K562 (cell line): ENCODE data around the gene TUBD1. TPM values are rescaled to one million over a fixed set of nuclear protein-coding genes. Genes with fewer than 3 reads are reported as not detected.

Experiments
- DLX4 ChIP-seq: fragments of 250-450 bp; sonication (Bioruptor Pico); IDR thresholded peaks from 2 replicates; pipeline ENCODE4 v1.6.1; 2021; ENCODE audit warnings: mild to moderate bottlenecking
- E2F8 ChIP-seq: fragments of 450-650 bp; IDR thresholded peaks from 2 replicates; pipeline ENCODE4 v1.7.1; 2018; ENCODE audit warnings: mild to moderate bottlenecking, low read depth; ENCODE audit not compliant: partially characterized antibody
- FOS ChIP-seq: IDR thresholded peaks from 3 replicates; pipeline ENCODE4 v1.6.1; 2011; ENCODE audit not compliant: insufficient read length; ENCODE audit errors: extremely low read depth
- FOXP1 ChIP-seq: sonication (generic); formaldehyde crosslinking; IDR thresholded peaks from 2 replicates; pipeline ENCODE4 v1.8.0; 2022; ENCODE audit warnings: mild to moderate bottlenecking, missing genetic modification reagents
- ID3 ChIP-seq, 2 experiments: fragments of 250-450 bp in 1 of 2; fragments of 450-650 bp in 1 of 2; sonication (Bioruptor Pico) in 1 of 2; IDR thresholded peaks; 2 replicates each; pipeline versions ENCODE4 v1.6.1 to v1.8.0; 2016 to 2021; ENCODE audit warnings: mild to moderate bottlenecking in 2 of 2, moderate library complexity in 2 of 2, missing compliant biosample characterization in 1 of 2, missing genetic modification characterization in 1 of 2
- ILF3 ChIP-seq: fragments of 450-650 bp; IDR thresholded peaks from 2 replicates; pipeline ENCODE4 v1.6.1; 2018; ENCODE audit warnings: antibody characterized with exemption, mild to moderate bottlenecking, moderate library complexity, borderline replicate concordance
- IRF1 ChIP-seq: sonication (generic); formaldehyde crosslinking; IDR thresholded peaks from 2 replicates; pipeline ENCODE4 v1.8.0; 2022; ENCODE audit warnings: missing genetic modification reagents, mild to moderate bottlenecking, borderline replicate concordance
- JUNB ChIP-seq: fragments of 450-650 bp; formaldehyde crosslinking; conservative IDR thresholded peaks from 2 replicates; pipeline ENCODE4 v1.4.0; 2020; ENCODE audit warnings: mild to moderate bottlenecking
- MEF2D ChIP-seq: conservative IDR thresholded peaks from 2 replicates; pipeline ENCODE4 v1.6.1; 2016; ENCODE audit warnings: low read depth, missing genetic modification characterization, missing compliant biosample characterization
- MXD1 ChIP-seq: fragments of 250-450 bp; sonication (Bioruptor Pico); IDR thresholded peaks from 2 replicates; pipeline ENCODE4 v1.8.0; 2021; ENCODE audit warnings: borderline replicate concordance, mild to moderate bottlenecking, moderate library complexity; ENCODE audit not compliant: poor library complexity, severe bottlenecking
- NELFE ChIP-seq: IDR thresholded peaks from 2 replicates; pipeline ENCODE4 v1.6.1; 2011; ENCODE audit warnings: mild to moderate bottlenecking; ENCODE audit not compliant: insufficient read depth, insufficient read length
- PRPF4 ChIP-seq: fragments of 200-400 bp; formaldehyde crosslinking; IDR thresholded peaks from one replicate; pipeline ENCODE4 v1.6.1; 2017; ENCODE audit warnings: low read length, low read depth, mild to moderate bottlenecking; ENCODE audit not compliant: insufficient read depth, poor library complexity, severe bottlenecking
- PTRF ChIP-seq: fragments of 450-650 bp; IDR thresholded peaks from 2 replicates; pipeline ENCODE4 v1.6.1; 2016; ENCODE audit warnings: mild to moderate bottlenecking, missing genetic modification characterization, missing compliant biosample characterization
- SAFB2 ChIP-seq: fragments of 200-400 bp; formaldehyde crosslinking; IDR thresholded peaks from 2 replicates; pipeline ENCODE4 v1.6.1; 2018; ENCODE audit warnings: borderline replicate concordance, low read length, low read depth, moderate library complexity; ENCODE audit not compliant: severe bottlenecking
- SREBF1 ChIP-seq: fragments of 150-350 bp; IDR thresholded peaks from 2 replicates; pipeline ENCODE4 v1.6.1; 2014; ENCODE audit warnings: antibody characterized with exemption, low read depth, low read length, borderline replicate concordance
- SRSF3 ChIP-seq: fragments of 200-400 bp; formaldehyde crosslinking; IDR thresholded peaks from 2 replicates; pipeline ENCODE4 v1.6.1; 2016; ENCODE audit warnings: mild to moderate bottlenecking, low read length, moderate library complexity; ENCODE audit not compliant: insufficient read depth
- TBP ChIP-seq: optimal IDR thresholded peaks from 2 replicates; pipeline ENCODE3; 2011; ENCODE audit warnings: low read depth, low read length, improper control_type of control experiment
- TFE3 ChIP-seq: fragments of 450-650 bp; formaldehyde crosslinking; IDR thresholded peaks from 2 replicates; pipeline ENCODE4 v1.4.0; 2020; ENCODE audit warnings: mild to moderate bottlenecking, mixed read lengths
- ZNF121 ChIP-seq: sonication (generic); formaldehyde crosslinking; conservative IDR thresholded peaks from 2 replicates; pipeline ENCODE4 v1.8.0; 2022; ENCODE audit warnings: missing genetic modification reagents
- ZNF133 ChIP-seq: fragments of 250-450 bp; sonication (Bioruptor Pico); IDR thresholded peaks from 2 replicates; pipeline ENCODE4 v1.4.0; 2020; ENCODE audit warnings: mild to moderate bottlenecking
- polyA plus RNA-seq, 8 experiments: library from polyadenylated mRNA; depleted of rRNA in 4 of 8; stranded (reverse) in 5 of 8; unstranded in 3 of 8; fragments of >200 nt; fragmentation: Nextera tagmentation in 2 of 8; fragmentation: Illumina TruSeq in 1 of 8; extraction: Ambion mirVana in 2 of 8; extraction: Trizol in 1 of 8; gene quantifications; 2 replicates each; pipeline versions ENCODE4 v1.2.1 to v1.2.3, GENCODE V29; 2011 to 2014; ENCODE audit warnings: inconsistent platforms in 1 of 8, missing spikeins in 1 of 8
- total RNA-seq, 7 experiments: library from RNA; depleted of rRNA in 6 of 7; stranded (reverse); fragments of >200 nt in 6 of 7; fragmentation: Illumina TruSeq in 2 of 7; extraction: Trizol in 2 of 7; gene quantifications; 2 replicates each; pipeline versions ENCODE4 v1.2.1 to v1.2.3, GENCODE V29; 2011 to 2021; ENCODE audit warnings: low replicate concordance in 1 of 7

TUBD1 gene
- total and polyA plus RNA-seq, 9 of the 15 experiments (the other 6 are each of a cell fraction or from before 2014, with no cell fraction given) = 10.8 to 35.3 (median 17.9) TPM

- TF ChIP-seq DLX4 = no peak
- TF ChIP-seq SREBF1 = no peak
- no peak for TF ChIP-seq IRF1 (CRISPR knock-in tag)
- no peak for TF ChIP-seq ZNF133
- no peak for TF ChIP-seq ID3 (CRISPR knock-in tag; IDR thresholded peaks at IDR 0.05)
- TF ChIP-seq ID3 (tag; IDR thresholded peaks at IDR 0.05) = 0 out of 2 replicates have a peak, but pooled peaks have one; percentile 29
- peak; percentile 94 for TF ChIP-seq TBP
- no peak for TF ChIP-seq MEF2D (tag)
- TF ChIP-seq ZNF121 (CRISPR knock-in tag) = no peak; the same call in 1 of the 2 replicates
- no peak for TF ChIP-seq NELFE
- TF ChIP-seq SRSF3 = no peak
- TF ChIP-seq JUNB (CRISPR knock-in tag) = no peak; the same call in 1 of the 2 replicates
- TF ChIP-seq SAFB2 = no peak
- no peak for TF ChIP-seq FOS
- no peak for TF ChIP-seq MXD1 (CRISPR knock-in tag)
- no peak for TF ChIP-seq E2F8
- no peak for TF ChIP-seq TFE3 (CRISPR knock-in tag)
- peak; percentile 90 for TF ChIP-seq FOXP1 (CRISPR knock-in tag)
- no peak for TF ChIP-seq PTRF (tag)
- no peak for TF ChIP-seq PRPF4
- no peak for TF ChIP-seq ILF3
Measured at GRCh38 chr17:59892924-59893675, at the start of gene TUBD1, which contains the start of gene RPS6KB1 (continued).
